Hepatocyte (in vitro differentiated cells): ENCODE results near the gene CCDC93.

Source experiments
- EZH2 ChIP-seq: fragments of 200-600 bp; sonication (generic); IDR thresholded peaks from 2 replicates; pipeline ENCODE4 v1.6.1; 2016; ENCODE audit warnings: antibody characterized with exemption, mild to moderate bottlenecking, borderline replicate concordance
- EZH2phosphoT487 ChIP-seq: fragments of 200-600 bp; sonication (generic); IDR thresholded peaks from one replicate; pipeline ENCODE4 v1.6.1; 2018; ENCODE audit warnings: antibody characterized with exemption, mild to moderate bottlenecking, low read depth, moderate library complexity; ENCODE audit not compliant: unreplicated experiment, severe bottlenecking
- TF ChIP-seq, protein P1 (sequence below): fragments of 200-600 bp; sonication (generic); IDR thresholded peaks from 2 replicates; pipeline ENCODE4 v1.5.1; 2016; ENCODE audit warnings: antibody characterized with exemption, mild to moderate bottlenecking; ENCODE audit not compliant: poor library complexity

DNA sequence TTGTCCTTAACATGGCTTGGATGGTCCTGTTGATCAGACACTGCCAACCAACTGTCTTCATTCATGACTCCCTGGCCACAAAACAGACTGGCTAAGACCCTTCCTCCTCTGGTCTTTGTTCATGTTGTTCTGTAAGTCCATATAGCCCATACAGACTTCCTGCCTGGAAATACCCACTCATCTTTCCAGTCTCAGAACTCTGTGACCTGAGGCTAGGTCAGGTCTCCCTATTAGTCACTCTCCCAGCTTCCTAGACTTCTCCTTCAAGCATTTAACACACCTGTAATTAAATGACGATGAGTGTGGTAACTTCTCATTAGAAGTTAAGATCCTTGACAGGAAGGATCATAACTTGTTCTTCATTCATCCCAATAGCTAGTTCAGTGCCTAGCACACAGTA lies 56.3 kb downstream of the CCDC93 start:
- TF ChIP-seq, protein P1, sequence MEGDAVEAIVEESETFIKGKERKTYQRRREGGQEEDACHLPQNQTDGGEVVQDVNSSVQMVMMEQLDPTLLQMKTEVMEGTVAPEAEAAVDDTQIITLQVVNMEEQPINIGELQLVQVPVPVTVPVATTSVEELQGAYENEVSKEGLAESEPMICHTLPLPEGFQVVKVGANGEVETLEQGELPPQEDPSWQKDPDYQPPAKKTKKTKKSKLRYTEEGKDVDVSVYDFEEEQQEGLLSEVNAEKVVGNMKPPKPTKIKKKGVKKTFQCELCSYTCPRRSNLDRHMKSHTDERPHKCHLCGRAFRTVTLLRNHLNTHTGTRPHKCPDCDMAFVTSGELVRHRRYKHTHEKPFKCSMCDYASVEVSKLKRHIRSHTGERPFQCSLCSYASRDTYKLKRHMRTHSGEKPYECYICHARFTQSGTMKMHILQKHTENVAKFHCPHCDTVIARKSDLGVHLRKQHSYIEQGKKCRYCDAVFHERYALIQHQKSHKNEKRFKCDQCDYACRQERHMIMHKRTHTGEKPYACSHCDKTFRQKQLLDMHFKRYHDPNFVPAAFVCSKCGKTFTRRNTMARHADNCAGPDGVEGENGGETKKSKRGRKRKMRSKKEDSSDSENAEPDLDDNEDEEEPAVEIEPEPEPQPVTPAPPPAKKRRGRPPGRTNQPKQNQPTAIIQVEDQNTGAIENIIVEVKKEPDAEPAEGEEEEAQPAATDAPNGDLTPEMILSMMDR: no peak
- TF ChIP-seq EZH2: no peak
- TF ChIP-seq EZH2phosphoT487: no peak
